Measurements from ENCODE around the gene FHAD1.

DNA sequence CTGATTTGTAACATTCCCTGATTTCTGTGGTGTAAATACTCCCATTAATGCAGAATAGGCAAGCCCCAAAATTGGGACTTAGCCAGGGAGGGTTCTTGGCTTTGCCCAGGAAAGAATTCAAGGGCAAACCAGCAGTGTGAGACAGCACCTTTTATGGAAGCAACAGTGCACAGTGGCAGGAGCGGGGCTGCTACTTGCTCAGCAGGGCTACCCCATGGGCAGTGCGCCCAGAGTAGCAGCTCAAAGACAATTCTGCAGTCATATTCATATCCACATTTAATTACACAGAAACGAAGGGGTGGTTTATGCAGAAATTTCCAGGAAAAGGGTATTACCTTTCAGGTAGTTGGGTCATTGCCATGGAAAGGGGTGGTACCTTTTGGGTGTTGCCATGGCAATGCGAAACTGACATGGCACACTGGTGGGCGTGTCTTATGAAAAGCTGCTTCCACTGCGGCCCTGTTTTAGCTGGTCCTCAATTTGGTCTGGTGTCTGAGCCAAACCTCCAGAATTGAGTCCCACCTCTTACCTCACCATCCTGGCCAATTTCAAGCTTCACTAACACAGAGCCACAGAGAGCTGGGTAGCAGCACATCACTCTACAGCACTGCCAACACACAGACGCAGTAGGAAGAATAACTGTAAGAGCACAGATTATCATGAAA, 35.9 kb downstream of the FHAD1 start:
- TF ChIP-seq ZFP30 (CRISPR knock-in tag; IDR thresholded peaks at IDR 0.05), result no peak
- TF ChIP-seq, protein P1, sequence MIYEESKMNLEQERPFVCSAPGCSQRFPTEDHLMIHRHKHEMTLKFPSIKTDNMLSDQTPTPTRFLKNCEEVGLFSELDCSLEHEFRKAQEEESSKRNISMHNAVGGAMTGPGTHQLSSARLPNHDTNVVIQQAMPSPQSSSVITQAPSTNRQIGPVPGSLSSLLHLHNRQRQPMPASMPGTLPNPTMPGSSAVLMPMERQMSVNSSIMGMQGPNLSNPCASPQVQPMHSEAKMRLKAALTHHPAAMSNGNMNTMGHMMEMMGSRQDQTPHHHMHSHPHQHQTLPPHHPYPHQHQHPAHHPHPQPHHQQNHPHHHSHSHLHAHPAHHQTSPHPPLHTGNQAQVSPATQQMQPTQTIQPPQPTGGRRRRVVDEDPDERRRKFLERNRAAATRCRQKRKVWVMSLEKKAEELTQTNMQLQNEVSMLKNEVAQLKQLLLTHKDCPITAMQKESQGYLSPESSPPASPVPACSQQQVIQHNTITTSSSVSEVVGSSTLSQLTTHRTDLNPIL (CRISPR knock-in tag; IDR thresholded peaks at IDR 0.05; ENCODE audit: low read depth), result no peak
- TF ChIP-seq, protein P2, sequence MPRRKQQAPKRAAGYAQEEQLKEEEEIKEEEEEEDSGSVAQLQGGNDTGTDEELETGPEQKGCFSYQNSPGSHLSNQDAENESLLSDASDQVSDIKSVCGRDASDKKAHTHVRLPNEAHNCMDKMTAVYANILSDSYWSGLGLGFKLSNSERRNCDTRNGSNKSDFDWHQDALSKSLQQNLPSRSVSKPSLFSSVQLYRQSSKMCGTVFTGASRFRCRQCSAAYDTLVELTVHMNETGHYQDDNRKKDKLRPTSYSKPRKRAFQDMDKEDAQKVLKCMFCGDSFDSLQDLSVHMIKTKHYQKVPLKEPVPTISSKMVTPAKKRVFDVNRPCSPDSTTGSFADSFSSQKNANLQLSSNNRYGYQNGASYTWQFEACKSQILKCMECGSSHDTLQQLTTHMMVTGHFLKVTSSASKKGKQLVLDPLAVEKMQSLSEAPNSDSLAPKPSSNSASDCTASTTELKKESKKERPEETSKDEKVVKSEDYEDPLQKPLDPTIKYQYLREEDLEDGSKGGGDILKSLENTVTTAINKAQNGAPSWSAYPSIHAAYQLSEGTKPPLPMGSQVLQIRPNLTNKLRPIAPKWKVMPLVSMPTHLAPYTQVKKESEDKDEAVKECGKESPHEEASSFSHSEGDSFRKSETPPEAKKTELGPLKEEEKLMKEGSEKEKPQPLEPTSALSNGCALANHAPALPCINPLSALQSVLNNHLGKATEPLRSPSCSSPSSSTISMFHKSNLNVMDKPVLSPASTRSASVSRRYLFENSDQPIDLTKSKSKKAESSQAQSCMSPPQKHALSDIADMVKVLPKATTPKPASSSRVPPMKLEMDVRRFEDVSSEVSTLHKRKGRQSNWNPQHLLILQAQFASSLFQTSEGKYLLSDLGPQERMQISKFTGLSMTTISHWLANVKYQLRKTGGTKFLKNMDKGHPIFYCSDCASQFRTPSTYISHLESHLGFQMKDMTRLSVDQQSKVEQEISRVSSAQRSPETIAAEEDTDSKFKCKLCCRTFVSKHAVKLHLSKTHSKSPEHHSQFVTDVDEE (CRISPR knock-in tag; IDR thresholded peaks at IDR 0.05), result no peak
- no peak for TF ChIP-seq CSDC2 (CRISPR knock-in tag; IDR thresholded peaks at IDR 0.05)
- TF ChIP-seq, protein P3, sequence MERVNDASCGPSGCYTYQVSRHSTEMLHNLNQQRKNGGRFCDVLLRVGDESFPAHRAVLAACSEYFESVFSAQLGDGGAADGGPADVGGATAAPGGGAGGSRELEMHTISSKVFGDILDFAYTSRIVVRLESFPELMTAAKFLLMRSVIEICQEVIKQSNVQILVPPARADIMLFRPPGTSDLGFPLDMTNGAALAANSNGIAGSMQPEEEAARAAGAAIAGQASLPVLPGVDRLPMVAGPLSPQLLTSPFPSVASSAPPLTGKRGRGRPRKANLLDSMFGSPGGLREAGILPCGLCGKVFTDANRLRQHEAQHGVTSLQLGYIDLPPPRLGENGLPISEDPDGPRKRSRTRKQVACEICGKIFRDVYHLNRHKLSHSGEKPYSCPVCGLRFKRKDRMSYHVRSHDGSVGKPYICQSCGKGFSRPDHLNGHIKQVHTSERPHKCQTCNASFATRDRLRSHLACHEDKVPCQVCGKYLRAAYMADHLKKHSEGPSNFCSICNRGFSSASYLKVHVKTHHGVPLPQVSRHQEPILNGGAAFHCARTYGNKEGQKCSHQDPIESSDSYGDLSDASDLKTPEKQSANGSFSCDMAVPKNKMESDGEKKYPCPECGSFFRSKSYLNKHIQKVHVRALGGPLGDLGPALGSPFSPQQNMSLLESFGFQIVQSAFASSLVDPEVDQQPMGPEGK (CRISPR knock-in tag; IDR thresholded peaks at IDR 0.05; ENCODE audit: borderline replicate concordance), result no peak

Data from SK-N-SH treated with all-trans-retinoic acid at 6 μM for 48 hours (cell line).